ENCODE results near the gene IBA57.

Gene IBA57

GRCh38 chr1:228228601-228229074 lies 63.0 kb downstream of the IBA57 start:
- no peak for DNase-seq

GRCh38 chr1:228231189-228231588 lies 65.6 kb downstream of the IBA57 start:
- DNase-seq: no peak
